ENCODE measurements around the gene IGSF22.

IGSF22 gene

DNA sequence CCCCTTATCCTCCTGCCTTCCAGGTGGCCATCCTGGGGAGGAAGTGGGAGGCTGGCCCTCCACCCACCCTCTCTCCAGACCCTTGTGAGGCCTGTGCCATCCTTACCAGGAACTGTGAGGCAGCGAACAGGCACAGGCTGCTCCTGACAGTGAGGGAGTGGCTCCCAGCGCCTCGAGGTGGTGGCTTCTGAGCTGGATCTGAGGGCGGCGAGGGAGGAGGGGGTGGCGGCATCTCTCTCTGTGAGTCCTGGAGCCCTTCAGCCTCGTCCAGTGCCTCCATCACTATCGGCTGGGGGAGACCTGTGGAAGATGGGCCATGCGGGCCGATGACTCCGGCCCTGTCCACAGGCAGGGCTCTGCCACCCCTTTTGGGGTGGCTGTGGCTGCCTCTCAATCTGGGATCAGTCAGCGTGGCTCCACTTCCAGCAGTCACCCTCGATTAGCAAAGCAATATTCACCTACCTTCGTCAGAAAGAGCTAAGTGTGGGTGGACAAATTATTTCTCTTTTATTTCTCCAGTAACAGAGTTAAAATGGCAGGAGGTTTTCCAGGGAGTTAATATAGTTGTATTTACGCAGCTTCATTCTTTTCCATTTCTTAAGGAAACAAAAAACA is 18.0 kb upstream of the IGSF22 start:
- no peak for DNase-seq

DNA sequence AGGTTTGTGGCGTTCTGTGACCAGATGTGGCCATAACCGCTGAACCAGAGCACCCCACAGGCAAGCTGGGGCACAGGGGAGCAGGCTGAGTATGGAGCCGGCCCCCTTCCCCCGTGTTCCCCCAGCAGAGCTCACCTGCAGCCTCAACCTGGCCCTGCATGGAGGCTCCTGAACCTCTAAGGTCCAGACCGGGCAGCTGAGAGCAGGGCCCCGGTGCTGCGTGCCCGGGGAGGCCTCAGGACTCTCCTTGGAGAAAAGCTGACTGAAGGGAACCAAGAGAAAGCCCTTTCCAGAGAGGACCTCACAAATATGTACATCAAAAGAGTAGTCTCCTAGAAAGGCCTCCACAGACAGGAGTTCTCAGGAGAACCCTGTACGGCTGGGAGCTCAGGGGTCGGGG is 17.4 kb upstream of the IGSF22 start:
- DNase-seq = no peak

- no peak for DNase-seq
These were observed 15.8 kb upstream of the IGSF22 start for GRCh38 chr11:18741783-18742182.

DNA sequence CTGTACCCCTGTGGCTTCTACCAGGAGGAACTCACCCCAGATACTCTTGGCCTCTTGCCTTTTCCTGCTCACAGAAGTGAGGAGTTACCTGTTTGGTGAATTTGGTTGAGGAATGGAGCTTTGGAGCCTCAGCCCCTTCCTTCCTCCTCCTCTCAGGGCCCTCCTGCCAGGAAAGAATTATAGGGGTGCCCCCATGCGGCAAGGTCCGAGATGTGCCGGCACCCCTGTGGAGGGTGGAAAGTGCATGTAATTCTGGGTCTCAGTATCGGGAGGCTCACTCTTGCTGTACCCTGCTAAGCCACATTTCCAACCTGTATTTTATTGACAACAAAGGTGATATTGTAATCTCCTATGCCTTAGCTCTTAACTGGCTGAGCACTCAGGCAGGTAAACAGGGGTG is 13.7 kb upstream of the IGSF22 start:
- DNase-seq = no peak

GRCh38 chr11:18737642-18738041 is 11.7 kb upstream of the IGSF22 start:
- DNase-seq = no peak

DNA sequence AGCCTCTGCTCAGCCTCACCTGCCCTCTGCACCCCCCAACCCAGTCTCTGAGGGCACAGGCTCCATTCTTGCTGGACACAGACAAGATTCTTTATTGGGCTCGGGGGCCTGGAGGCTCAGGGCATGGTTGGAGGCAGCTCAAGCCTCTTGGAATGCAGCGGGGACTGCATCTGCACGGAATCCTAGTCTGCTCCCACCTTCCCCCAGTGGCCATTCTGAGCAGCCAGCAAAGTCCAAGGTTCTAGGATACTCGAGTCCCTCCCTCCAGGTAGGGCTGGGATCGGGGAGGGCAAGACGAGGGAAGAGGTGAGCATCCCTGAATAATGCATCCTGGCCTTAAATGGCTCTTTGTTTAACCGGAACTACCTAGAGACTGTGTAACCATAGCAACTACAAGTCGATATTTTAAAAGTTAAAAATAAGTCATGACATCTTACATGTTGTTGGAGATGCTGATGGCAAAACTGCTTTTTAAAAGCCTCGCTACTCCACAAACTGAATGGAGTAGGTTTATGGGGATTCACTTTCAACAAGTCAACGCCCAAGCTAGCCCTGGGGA is 10.7 kb upstream of the IGSF22 start:
- DNase-seq = no peak

DNA sequence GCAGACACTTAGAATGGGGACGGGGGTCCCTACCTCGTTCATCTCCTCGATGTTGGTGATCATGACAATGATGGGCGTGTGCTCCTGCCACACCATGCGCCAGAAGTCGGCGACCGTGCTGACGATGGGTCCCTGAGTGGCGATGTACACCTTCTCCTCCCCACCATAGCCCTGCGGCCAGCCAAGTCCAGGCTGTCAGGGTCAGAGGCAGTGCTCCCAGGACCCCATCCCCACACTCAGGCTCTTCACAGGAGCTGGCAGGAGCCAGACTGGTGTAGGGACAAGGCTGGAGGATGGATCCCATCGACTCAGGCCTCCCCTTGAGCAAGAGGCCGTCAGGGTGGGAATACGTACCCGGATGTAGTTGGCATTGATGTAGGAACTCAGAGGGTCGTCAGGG is 7.2 kb upstream of the IGSF22 start:
- no peak for DNase-seq

DNA sequence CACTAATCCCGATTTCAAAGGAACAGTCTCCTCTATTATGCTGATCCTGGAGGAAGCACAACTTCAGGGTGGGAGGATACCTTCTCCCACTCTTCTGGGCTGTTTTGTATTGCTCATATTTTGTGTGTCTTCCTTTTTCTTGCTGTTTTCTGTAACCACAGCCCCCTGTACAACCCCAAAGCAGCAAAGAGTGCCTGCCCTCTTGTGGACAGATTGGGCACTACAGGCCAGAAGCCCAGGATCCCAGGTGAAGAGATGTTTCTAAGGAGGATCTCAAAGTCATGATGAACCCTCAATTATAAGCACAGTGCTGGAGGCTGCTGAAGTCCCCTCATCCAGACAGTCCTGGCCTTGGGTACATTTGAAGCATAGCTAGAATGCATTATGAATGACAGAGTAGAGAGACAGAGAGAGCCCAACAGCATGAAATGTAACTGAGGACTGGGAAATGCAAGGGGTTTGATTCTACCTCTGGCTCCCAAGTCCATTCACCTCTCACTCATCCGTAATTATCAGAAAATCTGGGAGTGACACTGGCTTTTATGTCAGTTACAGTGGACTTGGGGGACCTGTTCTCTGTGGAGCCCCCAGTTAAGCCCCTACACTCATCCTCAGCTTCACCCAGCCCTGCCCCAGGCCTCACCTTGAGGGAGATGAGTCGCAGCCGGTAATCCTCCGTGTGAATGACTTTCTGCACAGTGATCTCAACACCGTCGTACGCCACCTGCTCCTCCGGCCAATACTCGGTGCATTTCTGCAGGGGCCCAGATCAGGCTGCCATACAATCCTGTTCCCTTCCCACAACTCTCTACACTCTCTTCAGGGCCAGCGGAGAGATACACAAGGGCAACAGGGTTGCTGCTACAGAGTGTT is 6.2 kb upstream of the IGSF22 start:
- DNase-seq = peak; percentile 38 to 76 (median 60)

GRCh38 chr11:18731441-18731840 is 5.5 kb upstream of the IGSF22 start:
- DNase-seq = no peak

DNA sequence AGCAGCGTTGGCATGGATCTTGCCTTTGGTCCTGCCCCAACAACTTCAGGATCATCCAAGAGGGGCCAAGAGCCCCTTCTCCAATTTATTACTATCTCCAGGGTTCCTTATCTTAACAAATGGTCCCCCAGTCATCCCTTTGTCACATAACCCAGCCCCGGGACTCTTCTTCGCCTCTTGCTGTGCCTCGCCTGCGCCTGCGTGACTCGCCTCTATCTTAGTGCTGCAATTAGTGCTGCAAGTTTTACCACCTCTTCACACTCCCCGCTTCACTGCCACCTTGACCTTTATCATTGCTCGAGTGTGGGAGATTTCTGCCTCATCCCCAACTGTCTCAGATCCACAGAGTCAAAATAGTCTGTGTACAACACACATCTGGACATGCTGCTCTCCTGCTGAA is 4.0 kb upstream of the IGSF22 start:
- no peak for DNase-seq

DNA sequence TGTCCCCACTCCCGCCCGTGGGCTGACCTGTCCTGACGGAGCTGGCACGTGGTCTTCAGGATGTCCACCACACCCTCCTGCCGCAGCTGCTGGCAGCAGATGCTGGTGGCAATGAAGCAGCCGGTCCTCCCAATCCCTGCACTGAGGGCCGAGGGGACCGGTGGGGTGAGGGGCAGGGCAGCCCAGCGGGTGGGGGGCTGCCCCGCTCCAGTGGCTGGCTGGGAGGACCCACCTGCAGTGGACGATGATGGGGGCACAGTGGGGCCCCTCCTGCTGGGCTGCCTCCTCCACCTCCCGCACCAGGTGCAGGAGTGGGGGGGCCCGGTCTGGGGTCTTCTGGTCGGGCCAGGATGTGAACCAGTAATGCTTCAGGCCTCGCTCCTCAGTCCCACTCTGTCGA is 3.4 kb upstream of the IGSF22 start:
- no peak for DNase-seq

DNA sequence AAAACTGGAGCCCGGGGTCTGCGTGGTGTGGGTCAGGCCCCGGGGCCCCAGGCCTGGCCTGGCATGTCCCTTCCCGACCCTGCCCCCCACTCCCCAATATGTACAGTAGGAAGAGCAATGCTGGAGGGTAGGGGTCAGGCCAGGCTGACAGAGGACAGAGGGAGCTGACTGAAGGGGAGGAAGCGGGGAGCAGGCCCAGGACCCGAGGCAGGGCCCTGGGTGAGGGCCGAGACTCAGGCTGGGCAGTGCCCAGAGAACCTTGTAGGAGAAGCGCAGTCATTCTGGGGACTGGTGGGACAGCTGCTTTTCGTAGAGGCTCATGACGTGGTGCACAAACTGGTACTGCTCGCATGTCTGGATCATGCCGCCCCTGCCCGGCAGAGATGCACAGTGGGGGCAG is 2.7 kb upstream of the IGSF22 start:
- no peak for DNase-seq

- peak; percentile 21 to 64 (median 36) for DNase-seq
These were observed 1.7 kb upstream of the IGSF22 start for GRCh38 chr11:18727479-18728236.

- no peak for DNase-seq
These were observed 2.0 kb downstream of the IGSF22 start for GRCh38 chr11:18723991-18724390.

DNA sequence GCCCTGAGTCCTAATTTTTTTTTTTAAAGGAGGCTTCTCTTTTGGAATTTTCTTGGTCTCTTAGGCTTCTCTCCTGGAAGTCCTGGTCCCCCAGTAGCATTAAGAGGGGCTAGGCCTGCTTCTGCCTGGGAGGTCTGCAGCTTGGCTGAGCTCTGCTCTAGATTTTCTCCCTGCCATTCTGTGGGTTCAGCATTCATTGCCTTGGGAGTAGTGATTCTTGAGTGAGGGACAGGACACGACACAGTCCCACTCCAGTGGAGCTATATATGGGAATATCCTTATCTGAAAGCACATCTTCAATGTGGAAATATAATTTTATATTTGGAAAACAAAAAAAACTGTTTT is 3.7 kb downstream of the IGSF22 start:
- DNase-seq = no peak

DNA sequence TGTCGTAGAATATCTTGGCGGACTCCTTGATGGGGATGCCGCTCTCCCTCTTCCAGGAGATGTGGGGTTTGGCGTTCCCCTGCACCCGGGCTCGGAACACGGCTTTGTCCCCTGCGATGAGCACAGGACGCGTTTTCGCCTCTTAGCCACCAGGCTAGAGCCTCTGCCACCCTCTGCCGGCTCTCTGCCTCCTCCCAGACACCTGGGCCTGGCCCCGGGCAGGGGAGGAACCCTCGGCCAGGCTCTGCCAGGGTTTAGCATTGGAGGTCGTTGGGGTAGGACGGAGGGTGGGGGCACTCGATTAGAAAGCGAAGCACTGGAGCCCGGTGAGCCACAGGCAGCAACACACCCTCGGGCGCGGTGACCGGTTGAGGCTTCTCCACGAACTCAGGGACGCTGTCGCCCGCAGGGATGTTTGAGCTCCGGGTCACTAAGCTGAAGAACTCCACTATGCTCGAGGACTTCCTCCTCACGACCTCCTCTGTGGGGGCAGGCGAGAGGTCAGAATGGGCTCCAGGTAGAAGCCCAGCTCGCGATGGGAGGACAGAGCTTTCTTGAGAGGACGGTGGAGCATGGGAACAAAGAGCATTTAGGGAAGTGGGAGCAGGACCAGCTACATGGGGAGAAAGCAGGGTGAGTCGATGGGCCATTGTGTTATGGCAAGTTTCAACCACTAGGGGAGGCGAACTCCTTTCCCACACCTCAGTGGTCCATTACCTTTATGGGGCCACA is 4.3 kb downstream of the IGSF22 start:
- peak in 4 of 6 experiments; percentile 30 to 61 (median 40) for DNase-seq

DNA sequence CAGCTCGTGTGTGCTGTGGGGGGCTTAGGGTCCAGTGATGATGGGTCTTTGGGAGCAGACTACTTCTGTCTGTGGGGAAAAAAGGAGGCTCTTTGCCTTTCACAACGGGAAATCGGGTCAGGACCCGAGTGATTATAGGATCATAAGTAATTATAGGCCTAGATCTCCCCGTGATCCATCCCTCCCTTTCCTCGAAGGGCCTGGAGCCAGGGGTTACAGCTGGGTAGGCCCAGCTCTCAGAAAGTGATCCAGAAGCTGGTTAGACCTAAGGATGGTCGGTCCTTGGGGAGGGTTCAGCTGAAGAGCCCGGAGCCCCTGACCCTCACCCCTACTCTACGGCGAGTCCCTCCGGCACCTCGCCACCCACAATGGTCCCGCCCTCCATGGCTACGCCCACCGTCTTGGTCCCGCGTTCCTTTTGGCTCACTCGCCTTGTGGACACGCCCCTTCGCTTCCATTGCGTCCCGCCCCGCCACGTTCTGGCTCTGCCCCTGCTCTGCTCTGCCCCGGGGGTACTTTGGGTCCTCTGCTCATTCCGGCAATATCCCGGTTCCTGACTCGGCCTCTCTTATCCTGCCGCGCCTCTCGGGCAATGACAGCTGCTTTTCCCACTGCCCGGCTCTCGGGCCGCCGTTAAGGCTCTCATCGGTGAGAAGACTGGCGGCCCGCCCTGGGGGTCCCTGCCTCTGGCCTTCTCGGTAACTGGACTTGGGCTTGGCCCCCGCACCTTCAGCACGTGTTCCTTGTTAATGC is 5.0 kb downstream of the IGSF22 start:
- DNase-seq = peak; percentile 61 to 83 (median 72)

DNA sequence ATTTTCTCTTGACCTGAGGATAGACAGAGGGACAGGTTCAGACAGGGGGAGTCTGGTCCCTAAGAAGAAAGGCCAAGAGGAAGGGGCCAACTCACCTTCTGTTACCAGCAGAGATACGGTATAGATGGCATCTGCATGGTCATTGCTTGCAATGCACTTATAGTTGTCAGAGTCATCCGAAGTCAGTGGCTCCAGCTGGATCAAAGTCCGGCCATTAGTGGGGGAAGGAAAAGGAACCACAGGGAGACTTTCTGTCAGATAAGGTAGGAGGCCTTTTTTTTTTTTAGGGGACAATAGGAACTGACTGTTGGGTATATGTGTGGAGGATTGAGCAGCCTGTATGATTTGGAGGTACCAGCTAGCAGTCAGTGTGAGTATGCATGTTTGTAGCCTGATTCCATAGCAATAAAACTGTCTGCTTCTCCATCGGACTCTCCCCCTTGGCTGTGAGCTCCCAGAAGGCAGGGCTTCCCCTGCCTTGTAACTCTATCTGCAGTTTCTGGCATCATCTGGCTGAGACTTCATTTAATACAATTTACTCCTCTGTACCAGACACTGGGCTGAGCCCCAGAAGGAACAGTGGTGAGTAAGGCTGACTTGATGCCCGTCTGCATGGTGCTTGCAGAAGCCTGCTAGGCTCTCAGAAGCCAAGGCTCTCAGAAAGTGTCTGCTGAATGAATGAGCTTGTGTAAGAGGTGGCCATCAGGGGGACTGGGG is 5.7 kb downstream of the IGSF22 start:
- no peak for DNase-seq

GRCh38 chr11:18715476-18715875 is 10.5 kb downstream of the IGSF22 start:
- no peak for DNase-seq

DNA sequence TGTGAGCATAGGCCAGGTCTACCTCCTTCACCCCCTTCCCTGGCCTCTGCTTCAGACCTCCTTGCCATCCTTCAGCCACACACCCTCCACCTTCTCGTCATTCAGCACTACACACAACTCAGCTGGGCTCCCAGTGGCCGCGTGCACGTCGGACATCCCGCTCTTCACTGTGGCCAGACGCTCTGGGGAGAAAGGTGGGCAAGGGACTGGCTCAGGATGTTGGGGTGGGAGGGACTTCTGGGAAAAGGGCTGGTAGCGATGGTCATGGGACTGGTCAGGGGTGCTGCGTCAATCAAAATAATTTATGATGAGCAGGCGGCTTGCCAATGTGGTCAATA is 11.6 kb downstream of the IGSF22 start:
- no peak for DNase-seq

DNA sequence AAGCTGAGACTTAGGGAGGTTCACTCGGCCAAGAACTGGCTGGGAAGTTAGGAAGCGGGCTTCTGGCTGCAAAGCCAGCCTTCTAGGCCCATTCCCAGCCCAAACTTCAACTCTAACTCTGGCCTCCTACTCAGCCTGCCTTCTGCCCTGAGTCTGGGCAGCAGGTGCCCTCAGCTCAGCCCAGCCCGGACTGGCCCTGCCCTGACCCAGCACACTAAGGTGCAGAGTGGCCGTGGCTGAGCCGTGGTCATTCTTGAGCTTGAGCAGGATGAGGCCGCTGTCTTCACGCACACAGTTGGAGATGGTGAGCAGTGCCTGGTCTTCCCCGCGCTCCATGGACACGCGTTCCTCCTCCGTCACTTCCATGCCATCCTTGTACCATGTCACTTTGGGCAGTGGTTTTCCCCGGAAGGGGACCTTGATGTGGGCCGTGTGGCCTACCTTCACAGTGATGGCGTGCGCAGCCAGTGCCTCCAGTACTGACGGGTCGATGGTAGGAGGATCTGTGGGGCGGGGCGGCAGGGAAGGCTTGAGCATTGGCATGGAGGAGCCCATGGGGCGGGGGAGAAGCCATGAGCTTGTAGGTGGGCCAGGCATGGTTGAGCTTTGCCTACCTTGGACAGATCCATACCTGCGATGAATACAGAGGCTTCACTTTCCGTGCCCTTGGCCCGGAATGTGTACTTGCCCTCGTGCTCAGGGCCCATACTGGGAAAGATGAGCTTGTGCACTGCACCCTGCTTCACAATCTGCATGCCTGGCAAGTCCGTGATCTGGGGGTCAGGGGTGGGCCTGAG is 12.1 kb downstream of the IGSF22 start:
- no peak for DNase-seq

Measured in stimulated activated naive CD4-positive, alpha-beta T cell (primary cell).